Measurements from ENCODE around the gene SRSF10. TPM values are rescaled to one million over a fixed set of nuclear protein-coding genes. Genes with fewer than 3 reads are reported as not detected.
"Not testable (repeated sequence)": the region's sequence is repeated elsewhere in the genome, so short reads cannot be mapped to it uniquely, and the experiment has no call there.

SRSF10 gene
- total RNA-seq, 2 experiments from 2014 or later = 169 to 178 TPM

GRCh38 chr1:23964235-23964668, 15.9 kb downstream of the SRSF10 start:
- peak overlapping the region; percentile 49 for H3K4me3 Mint-ChIP-seq
- DNase-seq = no peak
- no peaks in the 10 kb centered on the region for H3K27me3 Mint-ChIP-seq (ENCODE audit: low read depth)
- H3K9me3 Mint-ChIP-seq = no peaks in the 10 kb centered on the region
- intact Hi-C loops (cut with micrococcal nuclease) = loop anchor here (1.0 to 10.0 kb wide), 2 partner anchors 16 to 541 kb away; partner anchors contain the start of genes RCAN3 and SRSF10
- H3K27ac Mint-ChIP-seq = peak overlapping the region; percentile 89
- peaks cover 67% of the 10 kb centered on the region for H3K4me1 Mint-ChIP-seq (ENCODE audit: low read depth)
- CTCF ChIA-PET = interaction anchor here (0.9 to 1.0 kb wide), 2 partner anchors 13 to 153 kb away, joined by 3 to 4 read pairs; no protein-coding TSS in a partner anchor
- H3K36me3 Mint-ChIP-seq (ENCODE audit: low read depth) = peaks cover 48% of the 10 kb centered on the region

DNA sequence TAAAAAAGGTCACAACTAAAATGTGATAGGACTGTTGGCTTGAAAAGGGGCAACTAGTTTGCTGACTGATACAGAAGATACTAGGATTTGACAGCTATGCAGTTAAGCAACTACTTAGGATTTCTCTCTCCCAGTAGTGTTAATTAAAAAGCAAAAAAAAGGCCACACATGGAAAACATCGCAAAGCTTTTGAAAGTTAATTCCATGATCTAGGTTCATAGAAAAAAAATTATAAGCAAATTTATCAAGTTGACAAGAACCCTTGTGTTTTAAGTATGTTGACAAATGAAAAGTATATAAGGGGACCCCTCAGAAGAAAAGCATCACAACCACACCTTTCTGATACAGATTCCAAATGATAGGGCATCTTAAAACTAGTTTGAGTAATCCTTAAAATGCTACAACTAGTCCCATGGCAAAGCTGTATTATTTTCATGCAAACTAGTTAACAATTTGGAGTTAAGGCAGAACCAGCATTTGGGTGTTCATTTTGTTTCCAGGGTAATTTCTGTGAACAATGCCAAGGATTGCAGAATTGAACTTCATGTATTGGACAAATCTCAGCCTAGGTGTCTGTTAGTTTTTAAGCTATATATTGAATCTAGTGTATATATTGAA, 16.4 kb downstream of the SRSF10 start:
- Mint-ChIP-seq H3K4me1 (ENCODE audit: low read depth) (peaks cover 69% of the 10 kb centered on the region), H3K27ac (peak overlapping the region; percentile 89), H3K27me3 (ENCODE audit: low read depth) (no peaks in the 10 kb centered on the region), H3K36me3 (ENCODE audit: low read depth) (peaks cover 48% of the 10 kb centered on the region), H3K4me3 (no peak overlapping the region), H3K9me3 (no peaks in the 10 kb centered on the region)
- CTCF ChIA-PET = interaction anchor here (0.9 to 1.0 kb wide), 2 partner anchors 13 to 153 kb away, joined by 3 to 4 read pairs; no protein-coding TSS in a partner anchor
- DNase-seq = no peak
- intact Hi-C loops (cut with micrococcal nuclease) = loop anchor here (1.0 to 10.0 kb wide), 2 partner anchors 17 to 541 kb away; partner anchors contain the start of genes RCAN3 and SRSF10

DNA sequence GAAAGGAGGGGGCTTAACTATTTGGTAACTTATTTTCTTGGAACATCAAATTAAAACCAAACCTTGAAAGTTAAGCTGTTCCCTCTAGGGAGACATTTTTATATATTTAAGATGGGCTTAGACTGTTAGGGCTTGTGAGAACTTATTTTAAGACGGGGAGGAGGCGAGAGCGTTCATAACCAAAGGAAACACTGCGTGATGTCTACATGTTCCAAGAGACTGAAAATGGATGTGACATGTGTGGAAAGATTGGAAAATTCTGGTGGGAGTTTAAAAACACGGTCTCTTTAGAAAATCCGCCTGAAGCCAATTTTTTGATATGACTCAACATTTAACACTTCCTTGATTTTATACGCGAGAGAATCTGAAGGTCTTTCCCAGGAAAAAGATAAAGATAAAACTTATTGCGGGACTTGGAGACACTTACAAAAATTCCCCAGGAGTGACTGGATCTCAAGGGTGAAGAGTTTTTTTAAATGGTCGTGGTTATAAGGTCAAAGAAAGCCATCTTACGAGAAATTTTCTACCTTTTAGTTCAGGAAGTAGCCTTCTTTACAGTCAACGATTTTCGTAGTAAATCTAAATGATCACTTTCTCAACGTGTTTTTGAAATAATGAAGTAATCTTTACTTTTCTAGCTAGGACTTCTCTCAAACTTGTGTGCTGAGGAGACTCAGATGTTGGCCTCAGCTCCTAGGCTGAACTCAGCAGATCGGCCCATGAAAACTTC, 19.7 kb downstream of the SRSF10 start:
- H3K27ac Mint-ChIP-seq = peak overlapping the region; percentile 100
- H3K9me3 Mint-ChIP-seq = no peaks in the 10 kb centered on the region
- H3K27me3 Mint-ChIP-seq (ENCODE audit: low read depth) = no peaks in the 10 kb centered on the region
- peaks cover 34% of the 10 kb centered on the region for H3K36me3 Mint-ChIP-seq (ENCODE audit: low read depth)
- intact Hi-C loops (cut with micrococcal nuclease) = loop anchor here (10.0 kb wide), 1 partner anchor 544 kb away; the partner anchor contains the start of gene RCAN3
- CTCF ChIA-PET = no interaction called here
- H3K4me1 Mint-ChIP-seq (ENCODE audit: low read depth) = peaks cover 59% of the 10 kb centered on the region
- no peak for DNase-seq
- H3K4me3 Mint-ChIP-seq = peak overlapping the region; percentile 99

GRCh38 chr1:23959461-23960290, 20.5 kb downstream of the SRSF10 start, which contains the start of gene PNRC2:
Gene PNRC2, plus strand, starts transcription at chr1:23959828. Its CDS starts 1,630 bp downstream, at chr1:23961458.
- Mint-ChIP-seq H3K4me1 (ENCODE audit: low read depth) (peaks cover 59% of the 10 kb centered on the region), H3K27me3 (ENCODE audit: low read depth) (no peaks in the 10 kb centered on the region), H3K9me3 (no peaks in the 10 kb centered on the region), H3K4me3 (peak within 1 kb of the TSS; percentile 99), H3K27ac (peak within 1 kb of the TSS; percentile 100), H3K36me3 (ENCODE audit: low read depth) (peaks cover 31% of the 10 kb centered on the region)
- DNase-seq = peak; percentile 98
- CTCF ChIA-PET = interaction anchor here (1.6 kb wide), 1 partner anchor 21 kb away, joined by 6 read pairs; the partner anchor contains the start of gene SRSF10
- intact Hi-C loops (cut with micrococcal nuclease) = loop anchor here (1.0 to 10.0 kb wide), 13 partner anchors 21 to 786 kb away; partner anchors contain the start of genes CLIC4, GALE, HMGCL and HNRNPR

DNA sequence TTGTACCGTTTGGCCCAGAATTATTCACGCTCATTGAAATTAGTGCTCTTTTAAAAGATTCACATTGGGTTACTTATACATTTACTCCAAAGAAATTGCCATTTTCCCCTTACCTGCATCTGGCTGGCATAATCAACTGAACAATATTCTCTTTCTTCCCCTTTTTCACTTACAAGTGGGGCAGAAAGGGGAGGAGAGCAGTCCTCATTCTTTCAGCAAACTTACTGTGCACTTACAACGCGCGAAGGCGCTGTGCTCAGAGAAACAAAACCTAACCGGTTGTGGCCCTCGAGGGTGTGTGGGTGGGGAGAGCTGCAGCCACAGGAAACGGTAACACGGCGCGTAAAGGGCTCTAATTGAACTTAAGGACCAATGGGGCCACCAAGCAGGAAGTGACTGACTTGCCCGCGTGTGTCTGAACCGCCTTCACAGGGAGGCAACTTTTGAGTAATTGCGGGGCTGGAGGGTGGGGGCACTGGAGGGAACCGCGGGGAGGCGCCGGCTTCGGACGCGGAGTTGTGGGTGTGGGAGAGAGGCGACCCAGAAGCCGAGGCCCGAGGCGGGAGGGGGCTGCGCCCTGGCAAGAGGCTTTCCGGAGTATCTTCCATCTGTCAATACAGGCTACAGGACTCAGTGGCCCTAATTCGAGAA, 21.2 kb downstream of the SRSF10 start:
- H3K4me3 Mint-ChIP-seq = peak overlapping the region; percentile 99
- CTCF ChIA-PET = interaction anchor here (1.6 kb wide), 1 partner anchor 21 kb away, joined by 6 read pairs; the partner anchor contains the start of gene SRSF10
- H3K36me3 Mint-ChIP-seq (ENCODE audit: low read depth) = peaks cover 30% of the 10 kb centered on the region
- intact Hi-C loops (cut with micrococcal nuclease) = loop anchor here (1.0 to 10.0 kb wide), 12 partner anchors 21 to 786 kb away; partner anchors contain the start of genes CLIC4, GALE, HMGCL and HNRNPR
- no peaks in the 10 kb centered on the region for H3K9me3 Mint-ChIP-seq
- H3K4me1 Mint-ChIP-seq (ENCODE audit: low read depth) = peaks cover 57% of the 10 kb centered on the region
- peak; percentile 98 for DNase-seq
- H3K27ac Mint-ChIP-seq = peak overlapping the region; percentile 100
- H3K27me3 Mint-ChIP-seq (ENCODE audit: low read depth) = no peaks in the 10 kb centered on the region

GRCh38 chr1:23958040-23958809, 21.9 kb downstream of the SRSF10 start:
- intact Hi-C loops (cut with micrococcal nuclease) = loop anchor here (2.0 to 10.0 kb wide), 5 partner anchors 53 to 524 kb away; partner anchors contain the start of genes HMGCL, ID3 and IFNLR1
- Mint-ChIP-seq H3K36me3 (ENCODE audit: low read depth) (peaks cover 27% of the 10 kb centered on the region), H3K4me1 (ENCODE audit: low read depth) (peaks cover 51% of the 10 kb centered on the region), H3K4me3 (peak overlapping the region; percentile 99), H3K27ac (peak overlapping the region; percentile 100)
- DNase-seq = peak; percentile 17
- not testable (repeated sequence) for H3K9me3 Mint-ChIP-seq; H3K27me3 Mint-ChIP-seq (ENCODE audit: low read depth)
- CTCF ChIA-PET = interaction anchor here (0.8 to 1.7 kb wide), 4 partner anchors 8 to 41 kb away, joined by 3 to 6 read pairs (median 4); partner anchors contain the start of gene SRSF10

GRCh38 chr1:23957096-23957495, 23.0 kb downstream of the SRSF10 start:
- no peak overlapping the region for H3K4me3 Mint-ChIP-seq
- no peaks in the 10 kb centered on the region for H3K9me3 Mint-ChIP-seq
- H3K27me3 Mint-ChIP-seq (ENCODE audit: low read depth) = no peaks in the 10 kb centered on the region
- CTCF ChIA-PET = interaction anchor here (0.8 to 1.7 kb wide), 2 partner anchors 8 to 40 kb away, joined by 3 to 5 read pairs; no protein-coding TSS in a partner anchor
- intact Hi-C loops (cut with micrococcal nuclease) = loop anchor here (5.0 to 10.0 kb wide), 2 partner anchors 402 to 525 kb away; partner anchors contain the start of gene ID3
- no peak for DNase-seq
- H3K4me1 Mint-ChIP-seq (ENCODE audit: low read depth) = peaks cover 44% of the 10 kb centered on the region
- peaks cover 25% of the 10 kb centered on the region for H3K36me3 Mint-ChIP-seq (ENCODE audit: low read depth)
- H3K27ac Mint-ChIP-seq = peak overlapping the region; percentile 100

- Mint-ChIP-seq H3K4me3 (no peak overlapping the region), H3K36me3 (ENCODE audit: low read depth) (no peaks in the 10 kb centered on the region), H3K9me3 (no peaks in the 10 kb centered on the region), H3K27me3 (ENCODE audit: low read depth) (no peaks in the 10 kb centered on the region), H3K27ac (no peak overlapping the region), H3K4me1 (ENCODE audit: low read depth) (peaks cover 27% of the 10 kb centered on the region)
- intact Hi-C loops (cut with micrococcal nuclease) = loop anchor here (10.0 kb wide), 1 partner anchor 398 kb away; the partner anchor contains the start of gene ID3
- DNase-seq = no peak
- CTCF ChIA-PET = interaction anchor here (0.7 to 1.1 kb wide), 3 partner anchors 142 to 288 kb away, joined by 4 to 5 read pairs (median 4); no protein-coding TSS in a partner anchor
Observed at GRCh38 chr1:23953020-23953419, 27.1 kb downstream of the SRSF10 start.

DNA sequence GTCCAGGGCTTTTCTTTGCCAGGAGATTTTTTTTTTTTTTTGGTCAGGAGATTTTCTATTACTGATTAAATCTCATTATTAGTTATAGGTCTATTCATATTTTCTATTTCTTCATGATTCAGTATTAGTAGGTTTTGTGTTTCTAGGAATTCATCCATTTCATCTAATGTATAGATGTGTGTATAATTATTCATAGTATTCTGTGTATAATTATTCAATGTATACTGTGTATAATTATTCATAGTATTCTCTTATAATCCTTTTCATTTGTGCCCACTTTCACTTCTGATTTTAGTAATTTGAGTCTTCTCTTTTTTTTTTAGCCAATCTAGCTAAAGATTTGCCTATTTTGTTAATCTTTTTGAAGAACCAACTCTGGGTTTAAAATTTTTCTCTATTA, 32.8 kb downstream of the SRSF10 start:
- Mint-ChIP-seq H3K4me3 (no peak overlapping the region), H3K36me3 (ENCODE audit: low read depth) (no peaks in the 10 kb centered on the region), H3K27ac (no peak overlapping the region), H3K9me3 (peaks cover 3% of the 10 kb centered on the region), H3K27me3 (ENCODE audit: low read depth) (no peaks in the 10 kb centered on the region), H3K4me1 (ENCODE audit: low read depth) (no peaks in the 10 kb centered on the region)
- no peak for DNase-seq
- intact Hi-C loops (cut with micrococcal nuclease) = no loop called here
- CTCF ChIA-PET = interaction anchor here (0.5 kb wide), 1 partner anchor 43 kb away, joined by 3 read pairs; no protein-coding TSS in a partner anchor

GRCh38 chr1:23936481-23937176, 43.5 kb downstream of the SRSF10 start:
- Mint-ChIP-seq H3K4me3 (no peak overlapping the region), H3K27me3 (ENCODE audit: low read depth) (no peaks in the 10 kb centered on the region), H3K9me3 (no peaks in the 10 kb centered on the region), H3K4me1 (ENCODE audit: low read depth) (no peaks in the 10 kb centered on the region), H3K27ac (no peak overlapping the region), H3K36me3 (ENCODE audit: low read depth) (no peaks in the 10 kb centered on the region)
- intact Hi-C loops (cut with micrococcal nuclease) = no loop called here
- DNase-seq = no peak
- CTCF ChIA-PET = interaction anchor here (0.6 kb wide), 1 partner anchor 458 kb away, joined by 3 read pairs; no protein-coding TSS in a partner anchor
